Activated CD4-positive, CD25-positive, alpha-beta regulatory T cell treated with anti-CD3 and anti-CD28 coated beads, Interleukin-2, amount 50 U/mL, for 16 hours (primary cell): Measurements from ENCODE around the gene RPH3AL.
"Not testable (repeated sequence)": the region's sequence is repeated elsewhere in the genome, so short reads cannot be mapped to it uniquely, and the experiment has no call there.

Experiments used
- DNase-seq: peaks from one replicate; pipeline ENCODE4 v3.0.0-alpha.2; 2020; ENCODE audit warnings: low read depth, low spot score

Gene RPH3AL

DNA sequence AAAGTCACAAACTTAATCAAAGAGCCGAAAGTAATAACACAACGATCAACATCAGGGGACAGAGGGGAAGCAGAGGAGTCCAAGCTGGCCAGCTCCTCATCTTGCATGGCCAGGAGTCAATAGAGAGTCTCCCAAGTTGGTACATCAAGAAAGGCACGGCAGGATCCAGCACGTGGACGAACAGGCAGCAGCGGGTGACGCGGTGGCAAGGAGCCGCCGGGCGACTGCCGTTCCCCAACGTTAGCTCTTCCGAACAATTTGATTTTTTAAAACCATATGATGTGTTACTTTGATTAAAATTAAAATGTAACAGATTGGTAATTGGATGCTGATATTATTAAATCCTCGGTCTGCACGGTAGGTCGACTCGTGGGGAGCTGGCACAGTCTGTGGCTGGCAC is 89.3 kb downstream of the RPH3AL start:
- DNase-seq = no peak

- no peak for DNase-seq
Observed at GRCh38 chr17:261635-262034, 91.0 kb downstream of the RPH3AL start.

GRCh38 chr17:260944-261343 is 91.7 kb downstream of the RPH3AL start:
- DNase-seq = no peak

- DNase-seq = no peak
Observed at GRCh38 chr17:260031-260791, 92.4 kb downstream of the RPH3AL start.

DNA sequence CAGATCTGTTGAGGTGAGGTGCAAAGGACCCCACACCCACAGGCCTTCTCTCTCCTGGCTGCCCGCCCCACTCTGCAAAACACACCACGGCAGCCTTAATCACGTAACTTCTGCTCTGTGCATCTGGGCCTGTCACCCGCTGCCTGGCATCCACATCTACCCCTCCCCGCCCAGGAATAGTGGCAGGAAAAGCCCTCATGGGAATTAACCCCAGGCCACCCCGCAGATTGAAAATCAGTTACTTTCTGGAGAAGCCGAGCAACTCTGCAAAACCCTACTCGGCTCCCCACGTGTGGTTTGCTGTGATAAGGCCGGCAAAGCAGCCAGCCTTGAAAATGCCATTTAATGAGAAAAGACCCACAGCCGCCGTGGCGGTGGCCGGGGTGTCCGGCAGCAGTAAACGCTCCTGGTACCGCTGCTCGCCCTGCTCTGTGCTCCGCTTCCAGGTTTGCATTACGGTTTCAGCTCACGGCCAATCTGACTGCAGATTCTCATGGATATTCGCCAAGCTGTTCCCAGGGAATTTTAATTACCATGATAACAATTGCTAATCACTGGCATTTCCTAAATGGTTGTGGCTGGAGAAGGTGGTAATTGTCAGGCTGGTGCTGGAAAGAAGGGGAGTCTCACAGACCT is 93.1 kb downstream of the RPH3AL start:
- DNase-seq = no peak

DNA sequence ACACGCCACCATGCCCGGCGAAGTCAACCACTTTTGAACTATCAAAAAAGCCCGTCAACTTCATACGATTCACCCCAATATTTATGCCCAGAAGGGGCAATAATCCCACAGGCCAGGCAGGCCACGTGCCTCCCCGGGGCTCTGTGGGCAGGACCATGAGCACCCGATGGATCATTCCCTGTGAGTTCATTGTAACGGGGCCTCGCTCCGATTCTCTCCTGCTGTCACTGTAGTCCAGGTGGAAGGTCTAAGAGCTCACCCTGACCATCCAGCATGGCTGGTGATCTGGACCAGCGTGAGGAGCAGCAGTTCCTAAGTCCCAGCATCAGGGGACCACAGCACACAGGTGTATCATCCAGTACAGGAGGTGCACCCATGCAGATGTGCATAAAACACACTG is 93.7 kb downstream of the RPH3AL start:
- DNase-seq = no peak

- no peak for DNase-seq
Observed at GRCh38 chr17:258045-258734, 94.4 kb downstream of the RPH3AL start.

- no peak for DNase-seq
Observed at GRCh38 chr17:253091-253846, 99.3 kb downstream of the RPH3AL start.

DNA sequence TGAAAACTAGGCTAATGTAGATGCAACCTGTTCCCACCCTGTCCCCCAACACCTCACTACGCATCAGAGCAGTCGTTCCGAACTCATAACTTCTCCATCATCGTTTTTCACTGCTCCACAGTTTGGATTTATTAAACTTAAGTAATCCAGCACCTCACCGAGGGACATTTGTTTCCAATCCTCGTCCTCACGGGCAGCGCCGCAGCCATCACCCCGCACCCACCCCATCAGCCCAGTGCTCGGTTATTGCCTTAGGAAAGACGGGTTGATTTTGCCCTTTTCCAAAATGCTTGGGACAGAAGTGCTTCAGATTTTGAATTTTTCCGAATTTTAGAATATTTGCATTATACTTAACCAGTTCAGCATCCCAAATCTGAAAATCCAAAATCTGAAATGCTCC is 100.2 kb downstream of the RPH3AL start:
- no peak for DNase-seq

GRCh38 chr17:251531-251930 is 101.1 kb downstream of the RPH3AL start:
- no peak for DNase-seq

- DNase-seq = no peak
Observed at GRCh38 chr17:250487-251300, 101.9 kb downstream of the RPH3AL start.

- DNase-seq = no peak
Observed at GRCh38 chr17:249236-249993, 103.2 kb downstream of the RPH3AL start.

DNA sequence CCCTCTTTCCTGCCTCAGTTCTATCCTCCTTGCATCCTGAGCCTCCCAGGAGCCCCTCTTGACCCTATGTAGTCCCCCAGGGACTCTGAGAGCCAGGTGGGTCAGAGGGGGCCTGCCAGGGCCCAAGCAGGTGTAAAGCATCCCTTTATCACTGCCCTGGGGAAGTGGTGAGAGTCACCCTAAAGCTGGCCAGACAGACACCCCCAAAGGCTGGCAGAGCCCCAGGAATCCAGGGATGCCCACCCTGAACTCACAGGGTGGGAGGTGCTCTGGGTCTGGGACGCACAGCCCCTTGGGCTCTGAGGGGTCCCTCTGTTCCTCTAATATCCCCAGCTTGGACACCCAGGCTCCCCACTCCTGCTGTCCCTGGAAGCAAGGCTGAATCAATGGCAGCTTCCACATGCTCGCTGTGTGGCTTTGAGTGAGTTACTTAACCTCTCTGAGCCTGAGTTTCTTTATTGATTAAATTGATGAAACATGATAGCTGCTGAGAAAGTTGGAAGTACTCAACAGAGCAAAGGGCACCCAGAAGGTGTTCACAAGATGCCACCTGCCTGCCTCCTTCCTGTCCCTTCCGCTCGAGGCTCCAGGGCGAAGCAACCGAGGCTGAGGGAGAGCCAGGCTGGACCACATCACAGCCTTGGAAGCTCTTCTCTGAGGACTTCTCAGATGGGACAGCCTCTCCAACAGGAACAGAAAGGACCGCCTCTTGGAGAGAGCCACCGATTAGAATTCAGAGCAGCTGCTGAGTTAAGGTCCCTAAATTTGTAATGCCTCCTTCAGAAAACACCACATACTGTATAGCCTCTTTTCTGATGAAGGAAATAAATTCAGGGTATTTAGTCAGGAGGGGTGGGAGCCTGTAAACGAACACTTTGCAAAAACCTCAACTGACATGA is 104.0 kb downstream of the RPH3AL start:
- DNase-seq = no peak

- DNase-seq = no peak
Observed at GRCh38 chr17:247767-248166, 104.8 kb downstream of the RPH3AL start.

GRCh38 chr17:246851-247421 is 105.7 kb downstream of the RPH3AL start:
- DNase-seq = no peak

- DNase-seq = no peak
Observed at GRCh38 chr17:246226-246625, 106.4 kb downstream of the RPH3AL start.

GRCh38 chr17:245611-246010 is 107.0 kb downstream of the RPH3AL start:
- DNase-seq = no peak

DNA sequence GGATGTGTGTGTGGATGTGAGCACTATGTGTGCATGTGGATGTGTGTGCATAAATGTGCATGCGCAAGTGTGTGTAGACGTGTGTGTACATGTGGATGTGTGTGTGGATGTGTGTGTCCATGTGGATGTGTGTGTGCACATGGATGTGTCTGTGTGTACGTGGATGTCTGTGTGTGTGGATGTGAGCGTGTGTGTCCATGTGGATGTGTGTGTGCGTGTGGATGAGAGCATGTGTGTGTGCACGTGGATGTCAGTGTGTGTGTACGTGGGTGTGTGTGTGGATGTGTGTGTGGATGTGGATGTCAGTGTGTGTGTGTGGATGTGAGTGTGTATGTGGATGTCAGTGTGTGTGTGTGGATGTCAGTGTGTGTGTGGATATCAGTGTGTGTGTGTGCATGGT is 107.6 kb downstream of the RPH3AL start:
- no peak for DNase-seq

- DNase-seq = not testable (repeated sequence)
Observed at GRCh38 chr17:243924-244323, 108.7 kb downstream of the RPH3AL start.
